Loucy (cell line): Measurements from ENCODE around the gene PCBP3.

ENCODE experiments used
- H2AFZ ChIP-seq: fragments of 200-600 bp; sonication (generic); 2 replicates; pipeline ENCODE4 v1.6.0; 2016; ENCODE audit warnings: antibody characterized with exemption, mild to moderate bottlenecking, low read length, moderate library complexity
- H3F3A ChIP-seq: fragments of 200-600 bp; 2 replicates; pipeline ENCODE4 v1.6.0; 2016; ENCODE audit warnings: antibody characterized with exemption, low read depth, mild to moderate bottlenecking
- H3K27me3 ChIP-seq: fragments of 200-600 bp; sonication (generic); 2 replicates; pipeline ENCODE4 v1.6.1; 2014; ENCODE audit warnings: low read length, mild to moderate bottlenecking; ENCODE audit not compliant: insufficient read depth, poor library complexity, severe bottlenecking
- H3K36me3 ChIP-seq: fragments of 200-600 bp; sonication (generic); 2 replicates; pipeline ENCODE4 v1.6.1; 2016; ENCODE audit warnings: low read length; ENCODE audit not compliant: insufficient read depth
- H3K4me1 ChIP-seq: fragments of 200-600 bp; sonication (generic); 2 replicates; pipeline ENCODE4 v1.5.1; 2014; ENCODE audit warnings: low read length, mild to moderate bottlenecking; ENCODE audit not compliant: insufficient read depth, poor library complexity, severe bottlenecking
- H3K4me2 ChIP-seq: fragments of 200-600 bp; sonication (generic); 2 replicates; pipeline ENCODE4 v1.6.0; 2014; ENCODE audit warnings: antibody characterized with exemption, low read length, low read depth, mild to moderate bottlenecking; ENCODE audit not compliant: poor library complexity, severe bottlenecking
- H3K4me3 ChIP-seq: fragments of 200-600 bp; sonication (generic); 2 replicates; pipeline ENCODE4 v1.5.1; 2014; ENCODE audit warnings: low read length, mild to moderate bottlenecking, mixed read lengths; ENCODE audit not compliant: poor library complexity, severe bottlenecking
- H3K79me2 ChIP-seq: fragments of 200-600 bp; sonication (generic); 2 replicates; pipeline ENCODE4 v1.6.1; 2014; ENCODE audit warnings: low read length; ENCODE audit not compliant: insufficient read depth
- H3K9ac ChIP-seq: fragments of 200-600 bp; sonication (generic); 2 replicates; pipeline ENCODE4 v1.6.0; 2014; ENCODE audit warnings: mild to moderate bottlenecking, low read depth, low read length, moderate library complexity; ENCODE audit not compliant: poor library complexity, severe bottlenecking
- H3K9me2 ChIP-seq: fragments of 200-600 bp; sonication (generic); replicated peaks from 2 replicates; pipeline ENCODE4 v1.6.1; 2016; ENCODE audit warnings: low read depth, low read length, mixed read lengths
- H3K9me3 ChIP-seq: fragments of 200-600 bp; sonication (generic); 2 replicates; pipeline ENCODE4 v1.6.1; 2014; ENCODE audit warnings: mild to moderate bottlenecking, antibody characterized with exemption, low read length, low read depth; ENCODE audit not compliant: insufficient read depth
- H4K20me1 ChIP-seq: fragments of 200-600 bp; sonication (generic); 2 replicates; pipeline ENCODE4 v1.6.0; 2014; ENCODE audit warnings: antibody characterized with exemption, low read length, mild to moderate bottlenecking; ENCODE audit not compliant: insufficient read depth, poor library complexity, severe bottlenecking
- CTCF ChIP-seq: fragments of 200-600 bp; sonication (generic); conservative IDR thresholded peaks from 2 replicates; pipeline ENCODE4 v1.5.1; 2014; ENCODE audit warnings: mild to moderate bottlenecking, antibody characterized with exemption, low read length
- EZH2phosphoT487 ChIP-seq: fragments of 200-600 bp; IDR thresholded peaks from 2 replicates; pipeline ENCODE4 v1.6.1; 2018; ENCODE audit warnings: antibody characterized with exemption, mild to moderate bottlenecking, moderate library complexity, borderline replicate concordance

Gene PCBP3

GRCh38 chr21:45615145-45615711, 28.3 kb upstream of the PCBP3 start:
- Histone ChIP-seq H3K27me3 (peaks cover 4% of the 10 kb centered on the region), H3K4me3 (peak overlapping the region; percentile 63), H3K79me2 (no peaks in the 10 kb centered on the region), H3K4me1 (peaks cover 13% of the 10 kb centered on the region), H3K36me3 (no peaks in the 10 kb centered on the region), H3K9me3 (no peaks in the 10 kb centered on the region), H3K9ac (no peak overlapping the region), H3K4me2 (peak overlapping the region; percentile 94), H3K9me2 (no peaks in the 10 kb centered on the region), H4K20me1 (no peaks in the 10 kb centered on the region), H2AFZ (peak overlapping the region; percentile 69), H3F3A (no peaks in the 10 kb centered on the region)
- no peak for TF ChIP-seq EZH2phosphoT487
- peak; percentile 48 for TF ChIP-seq CTCF

- TF ChIP-seq EZH2phosphoT487 (no peak), CTCF (no peak)
- H3K27me3 ChIP-seq, result peaks cover 4% of the 10 kb centered on the region
- H3K9me2 ChIP-seq, result no peaks in the 10 kb centered on the region
- no peaks in the 10 kb centered on the region for H4K20me1 ChIP-seq
- H3K9ac ChIP-seq, result no peak overlapping the region
- peaks cover 13% of the 10 kb centered on the region for H3K4me1 ChIP-seq
- no peak overlapping the region for H3K4me2 ChIP-seq
- H3K4me3 ChIP-seq, result no peak overlapping the region
- H3F3A ChIP-seq, result no peaks in the 10 kb centered on the region
- H3K9me3 ChIP-seq, result no peaks in the 10 kb centered on the region
- no peaks in the 10 kb centered on the region for H3K79me2 ChIP-seq
- no peaks in the 10 kb centered on the region for H3K36me3 ChIP-seq
- no peak overlapping the region for H2AFZ ChIP-seq
Observed at GRCh38 chr21:45617021-45617921, 26.3 kb upstream of the PCBP3 start.

- Histone ChIP-seq H3K27me3 (peaks cover 4% of the 10 kb centered on the region), H3K36me3 (no peaks in the 10 kb centered on the region), H3K4me1 (peaks cover 13% of the 10 kb centered on the region), H3K79me2 (no peaks in the 10 kb centered on the region), H3F3A (no peaks in the 10 kb centered on the region), H3K9me3 (no peaks in the 10 kb centered on the region), H3K4me3 (no peak overlapping the region), H4K20me1 (no peaks in the 10 kb centered on the region), H2AFZ (no peak overlapping the region), H3K9ac (no peak overlapping the region), H3K4me2 (no peak overlapping the region), H3K9me2 (no peaks in the 10 kb centered on the region)
- TF ChIP-seq CTCF (no peak), EZH2phosphoT487 (no peak)
Observed at GRCh38 chr21:45618287-45618686, 25.2 kb upstream of the PCBP3 start.
